Activated CD4-positive, alpha-beta T cell treated with anti-CD3 and anti-CD28 coated beads, Interleukin-2, amount 10 ng/mL, durations not matched to agents 24 days and 14 days (primary cell): ENCODE measurements around the gene DOK4. TPM values are rescaled to one million over a fixed set of nuclear protein-coding genes. Genes with fewer than 3 reads are reported as not detected.
"Not testable (repeated sequence)": the region's sequence is repeated elsewhere in the genome, so short reads cannot be mapped to it uniquely, and the experiment has no call there.

Source experiments
- DNase-seq: peaks from one replicate; pipeline ENCODE4 v3.0.0; 2022
- H3K27ac Mint-ChIP-seq: one replicate; pipeline ENCODE4 v1.8.0; 2022; ENCODE audit warnings: mild to moderate bottlenecking, mixed read lengths
- H3K27me3 Mint-ChIP-seq: one replicate; pipeline ENCODE4 v1.8.0; 2022; ENCODE audit warnings: mixed read lengths
- H3K36me3 Mint-ChIP-seq: one replicate; pipeline ENCODE4 v1.8.0; 2022; ENCODE audit warnings: low read depth, mild to moderate bottlenecking, mixed read lengths
- H3K4me1 Mint-ChIP-seq: one replicate; pipeline ENCODE4 v1.8.0; 2021; ENCODE audit warnings: mixed read lengths
- H3K4me3 Mint-ChIP-seq: one replicate; pipeline ENCODE4 v1.8.0; 2022; ENCODE audit warnings: mild to moderate bottlenecking, moderate library complexity, mixed read lengths
- H3K9me3 Mint-ChIP-seq: one replicate; pipeline ENCODE4 v1.8.0; 2021; ENCODE audit warnings: mixed read lengths
- intact Hi-C: fragments of 100-400 bp; cut with micrococcal nuclease; formaldehyde crosslinking; loops from one replicate; pipeline ENCODE4 v1.15.1; 2023
- total RNA-seq: library from RNA; stranded (reverse); gene quantifications from 2 replicates; pipeline ENCODE4 v1.2.3, GENCODE V29; 2022

The DOK4 gene
- total RNA-seq, 1 donor from 2014 or later: 4.3 TPM

DNA sequence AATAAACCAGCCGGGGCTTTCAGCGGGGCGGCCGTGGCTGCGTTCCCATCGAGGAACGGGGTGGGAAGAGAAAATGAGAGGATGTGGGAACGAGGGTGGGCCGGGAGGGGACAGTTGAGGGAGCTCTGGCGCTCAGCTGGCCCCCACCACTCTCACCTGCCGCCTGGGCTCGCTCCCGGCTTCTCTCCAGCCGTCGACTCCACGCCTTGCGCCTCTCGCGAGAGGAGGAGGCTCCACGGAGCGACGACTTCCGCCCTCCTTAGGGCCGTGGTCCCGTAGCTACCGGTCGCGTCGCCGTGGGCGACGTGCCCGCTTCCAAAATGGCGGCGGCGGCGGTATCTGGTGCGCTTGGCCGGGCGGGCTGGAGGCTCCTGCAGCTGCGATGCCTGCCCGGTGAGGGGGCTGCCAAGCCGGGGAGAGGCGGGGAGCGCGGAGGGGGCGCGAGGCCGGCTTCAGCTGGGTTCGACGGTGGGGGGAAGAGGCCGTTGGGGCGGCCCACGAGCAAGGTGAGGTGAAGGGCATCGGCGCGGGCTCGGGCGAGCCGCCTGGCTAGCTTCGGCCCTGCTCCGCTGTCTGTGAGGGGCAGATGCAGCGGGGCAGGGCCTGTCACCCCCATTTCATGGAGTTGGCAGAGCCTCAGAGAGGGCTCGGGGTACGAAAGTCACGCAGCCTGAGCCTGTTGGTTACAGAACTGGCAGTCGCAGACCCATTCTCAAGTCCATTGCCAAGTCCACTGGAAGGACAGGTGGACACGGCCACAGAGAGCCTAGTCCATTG is 38.9 kb downstream of the DOK4 start, which contains the start of the genes CIAPIN1 and COQ9:
Gene CIAPIN1, minus strand, starts transcription at position 200 of the 777 bp plus-strand sequence. CDS start 6,457 bp downstream, outside the sequence.
Gene COQ9, plus strand, starts transcription at position 294 of the 777 bp plus-strand sequence. Its CDS starts 27 bp downstream, at position 321.
- intact Hi-C loops: loop anchor here (1.0 to 2.0 kb wide), 5 partner anchors 15 to 261 kb away; partner anchors contain the start of genes POLR2C, PSME3IP1 and RSPRY1
- peak; percentile 98 for DNase-seq
- Mint-ChIP-seq H3K4me1 (peaks cover 24% of the 10 kb centered on the region), H3K9me3 (peaks cover 5% of the 10 kb centered on the region), H3K27me3 (no peaks in the 10 kb centered on the region), H3K27ac (peak within 1 kb of the TSS; percentile 92), H3K4me3 (peak within 1 kb of the TSS; percentile 95), H3K36me3 (peaks cover 16% of the 10 kb centered on the region)

DNA sequence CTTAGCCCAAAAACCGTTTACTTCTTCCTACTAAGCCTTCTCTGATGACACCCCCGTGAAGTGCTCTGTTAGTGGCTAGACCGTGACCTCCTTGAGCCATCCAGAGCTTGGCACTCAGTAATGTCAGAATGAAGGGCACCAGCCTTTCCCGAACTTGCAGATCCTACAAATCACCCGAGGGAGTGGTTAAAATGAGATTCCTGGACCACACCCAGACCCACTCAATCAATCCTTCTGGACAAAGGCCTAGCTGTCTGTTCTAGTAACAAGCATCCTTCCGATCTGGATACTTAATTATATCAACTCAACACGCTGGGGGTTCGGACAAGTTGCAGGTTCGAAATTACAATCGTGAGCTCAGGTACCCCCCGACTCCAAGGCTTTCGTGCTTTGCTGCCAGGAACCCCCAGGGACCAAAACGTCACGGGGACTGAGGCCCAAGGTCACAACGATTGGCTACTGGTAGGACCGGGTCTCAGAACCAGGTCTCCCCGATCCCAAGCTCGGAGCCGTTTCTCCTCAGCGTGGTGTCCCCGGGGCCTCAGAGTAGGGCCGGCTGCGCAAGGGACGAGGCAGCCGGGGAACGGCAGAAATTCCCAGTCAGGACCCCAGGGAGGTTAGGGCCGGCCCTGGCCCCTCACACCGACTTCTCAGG is 39.6 kb downstream of the DOK4 start:
- DNase-seq: peak; percentile 79
- H3K9me3 Mint-ChIP-seq: peaks cover 5% of the 10 kb centered on the region
- H3K27ac Mint-ChIP-seq: peak overlapping the region; percentile 92
- peaks cover 17% of the 10 kb centered on the region for H3K36me3 Mint-ChIP-seq
- H3K4me1 Mint-ChIP-seq: peaks cover 24% of the 10 kb centered on the region
- H3K27me3 Mint-ChIP-seq: no peaks in the 10 kb centered on the region
- intact Hi-C loops: loop anchor here (1.0 to 2.0 kb wide), 5 partner anchors 16 to 260 kb away; partner anchors contain the start of genes POLR2C, PSME3IP1 and RSPRY1
- peak overlapping the region; percentile 95 for H3K4me3 Mint-ChIP-seq

DNA sequence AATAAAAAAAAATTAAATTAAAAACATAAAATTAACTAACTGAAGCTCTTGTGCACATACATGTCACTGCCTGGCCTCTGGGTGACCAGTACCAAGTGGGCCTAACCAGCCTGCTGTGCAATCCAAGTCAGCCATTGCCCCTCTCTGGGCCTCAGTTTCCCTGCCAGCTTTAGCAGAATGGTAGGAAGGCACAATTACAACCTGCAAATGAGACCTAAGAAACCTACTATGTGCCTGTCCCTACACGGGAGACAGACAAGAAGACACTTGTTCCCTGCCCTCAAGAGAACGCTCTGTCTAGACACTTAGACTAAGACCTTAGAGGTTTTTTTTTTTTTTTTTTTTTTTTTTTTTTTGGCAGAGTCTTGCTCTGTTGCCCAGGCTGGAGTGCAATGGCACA is 40.8 kb downstream of the DOK4 start:
- H3K36me3 Mint-ChIP-seq: peaks cover 25% of the 10 kb centered on the region
- no peak for DNase-seq
- H3K4me3 Mint-ChIP-seq: no peak overlapping the region
- peaks cover 22% of the 10 kb centered on the region for H3K4me1 Mint-ChIP-seq
- H3K27me3 Mint-ChIP-seq: no peaks in the 10 kb centered on the region
- peak overlapping the region; percentile 34 for H3K27ac Mint-ChIP-seq
- peaks cover 5% of the 10 kb centered on the region for H3K9me3 Mint-ChIP-seq
- intact Hi-C loops: no loop called here

DNA sequence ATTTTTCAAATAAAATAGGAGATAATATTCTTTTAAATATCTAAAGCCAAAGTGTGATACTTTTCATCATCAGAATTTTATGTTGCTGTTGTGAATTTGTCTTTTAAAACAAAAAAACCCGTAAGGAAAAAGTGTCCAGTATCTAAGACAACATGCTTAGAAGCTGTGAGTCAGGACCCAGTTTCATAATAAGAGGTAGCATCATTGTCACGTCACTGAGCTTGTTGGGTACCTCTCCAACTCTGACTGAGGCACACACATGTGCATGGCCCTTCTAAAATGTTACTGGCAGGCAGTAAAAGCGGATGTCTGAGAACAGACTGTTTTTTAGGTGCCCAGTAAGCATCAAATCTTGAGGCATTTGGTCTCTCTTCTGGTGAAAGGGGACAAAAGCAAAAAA is 41.6 kb downstream of the DOK4 start:
- no peak for DNase-seq
- Mint-ChIP-seq H3K9me3 (peaks cover 10% of the 10 kb centered on the region), H3K36me3 (peaks cover 33% of the 10 kb centered on the region), H3K4me3 (no peak overlapping the region), H3K27ac (peak overlapping the region; percentile 29), H3K27me3 (no peaks in the 10 kb centered on the region), H3K4me1 (peaks cover 22% of the 10 kb centered on the region)
- intact Hi-C loops: no loop called here

DNA sequence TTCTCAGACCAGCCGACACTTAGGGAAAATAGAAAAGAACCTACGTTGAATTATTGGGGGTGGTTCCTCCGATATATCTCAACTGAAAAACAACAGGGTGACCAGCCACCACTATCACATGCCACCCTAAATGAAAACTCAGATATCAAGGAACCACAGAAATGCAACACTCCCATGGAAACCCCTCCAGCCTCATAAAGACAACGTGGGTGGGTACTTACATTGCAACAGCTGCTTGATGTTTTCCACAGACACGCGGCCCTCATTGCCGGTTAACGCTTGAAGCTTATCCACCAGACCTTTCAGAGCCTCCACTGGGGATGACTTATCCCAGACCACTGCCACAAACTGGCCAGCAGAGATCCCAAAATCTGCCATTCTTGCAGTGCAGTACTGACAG is 45.7 kb downstream of the DOK4 start:
- intact Hi-C loops, H3K9me3 Mint-ChIP-seq, H3K4me3 Mint-ChIP-seq, H3K4me1 Mint-ChIP-seq, DNase-seq, H3K27ac Mint-ChIP-seq, H3K27me3 Mint-ChIP-seq: not testable (repeated sequence)
- H3K36me3 Mint-ChIP-seq: peaks cover 55% of the 10 kb centered on the region

DNA sequence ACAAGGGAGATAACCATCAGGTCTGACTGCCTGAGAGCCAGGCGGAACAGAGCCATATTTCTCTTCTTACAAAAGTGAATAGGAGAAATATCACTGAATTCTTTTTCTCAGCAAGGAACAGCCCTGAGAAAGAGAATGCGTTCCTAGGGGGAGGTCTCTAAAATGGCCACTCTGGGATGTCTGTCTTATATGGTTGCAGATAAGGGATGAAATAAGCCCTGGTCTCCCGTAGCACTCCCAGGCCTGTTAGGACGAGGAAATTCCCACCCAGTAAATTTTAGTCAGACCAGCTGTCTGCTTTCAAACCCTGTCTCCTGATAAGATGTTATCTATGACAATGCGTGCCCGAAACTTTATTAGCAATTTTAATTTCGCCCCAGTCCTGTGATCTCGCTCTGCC is 46.3 kb downstream of the DOK4 start:
- intact Hi-C loops, H3K4me3 Mint-ChIP-seq, DNase-seq, H3K27ac Mint-ChIP-seq, H3K27me3 Mint-ChIP-seq, H3K4me1 Mint-ChIP-seq, H3K9me3 Mint-ChIP-seq: not testable (repeated sequence)
- peaks cover 61% of the 10 kb centered on the region for H3K36me3 Mint-ChIP-seq

DNA sequence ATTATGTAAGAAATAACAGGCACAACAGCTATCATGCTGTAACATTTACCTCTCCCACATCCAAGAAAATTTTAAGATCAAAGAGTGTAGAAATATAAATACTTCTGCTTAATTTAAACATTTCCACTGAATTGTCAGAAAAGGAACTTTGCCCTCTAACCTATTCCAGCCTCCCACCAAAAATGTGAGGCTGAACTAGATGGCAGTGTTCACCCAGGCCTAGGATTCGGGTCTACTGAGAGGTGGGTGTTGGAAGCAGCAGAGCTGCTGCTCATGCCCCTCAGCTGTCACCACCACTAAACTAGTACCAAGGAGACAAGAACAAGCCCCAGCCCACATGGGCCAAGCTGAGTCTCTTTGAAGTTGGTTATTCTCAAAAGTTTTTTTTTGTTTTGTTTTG is 50.5 kb downstream of the DOK4 start:
- Mint-ChIP-seq H3K36me3 (peaks cover 72% of the 10 kb centered on the region), H3K4me1 (no peaks in the 10 kb centered on the region), H3K4me3 (no peak overlapping the region), H3K27me3 (no peaks in the 10 kb centered on the region), H3K27ac (peak overlapping the region; percentile 8), H3K9me3 (peaks cover 5% of the 10 kb centered on the region)
- intact Hi-C loops: no loop called here
- no peak for DNase-seq

DNA sequence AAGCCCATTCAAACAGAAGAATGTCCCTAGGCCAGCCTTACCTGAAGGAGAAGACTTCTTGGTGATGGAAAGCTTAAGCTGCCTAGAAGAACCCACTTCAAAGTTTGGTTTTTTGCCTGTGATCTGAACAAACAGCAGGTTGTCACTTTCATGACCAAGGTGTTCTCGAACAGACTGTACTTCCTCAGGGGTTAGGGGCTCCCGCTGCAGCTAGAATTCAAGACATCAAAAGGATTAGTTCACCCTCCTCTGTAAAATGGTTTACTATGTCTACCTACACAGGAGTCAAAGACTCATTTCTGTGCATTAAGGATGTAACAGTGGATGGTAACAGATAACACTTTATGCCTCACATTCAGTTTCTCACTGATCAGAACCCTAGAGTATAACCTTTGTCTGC is 52.3 kb downstream of the DOK4 start:
- Mint-ChIP-seq H3K4me1 (no peaks in the 10 kb centered on the region), H3K4me3 (no peak overlapping the region), H3K9me3 (no peaks in the 10 kb centered on the region), H3K27ac (no peak overlapping the region), H3K36me3 (peaks cover 66% of the 10 kb centered on the region), H3K27me3 (no peaks in the 10 kb centered on the region)
- intact Hi-C loops: no loop called here
- no peak for DNase-seq

DNA sequence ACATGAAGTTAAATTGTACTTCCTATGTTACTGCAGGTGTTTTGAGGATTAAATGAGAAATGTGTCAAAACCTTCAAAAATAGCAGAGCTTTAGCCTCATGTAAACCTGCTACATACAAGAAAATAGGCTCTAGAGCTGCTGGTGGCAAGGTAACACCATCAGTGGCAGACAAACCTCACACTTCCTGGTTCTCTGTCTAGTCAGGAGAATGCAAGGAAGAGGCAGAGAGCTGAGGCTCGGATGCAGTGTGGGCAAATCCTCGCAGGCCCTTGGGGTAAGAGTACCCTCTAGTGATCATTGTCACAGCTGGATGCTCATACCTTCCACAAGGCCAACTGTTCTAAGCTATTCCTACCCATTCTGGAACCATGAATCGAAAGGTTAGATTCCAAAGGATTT is 53.3 kb downstream of the DOK4 start:
- no peak overlapping the region for H3K4me3 Mint-ChIP-seq
- no peaks in the 10 kb centered on the region for H3K27me3 Mint-ChIP-seq
- DNase-seq: no peak
- H3K27ac Mint-ChIP-seq: no peak overlapping the region
- H3K9me3 Mint-ChIP-seq: no peaks in the 10 kb centered on the region
- peaks cover 65% of the 10 kb centered on the region for H3K36me3 Mint-ChIP-seq
- no peaks in the 10 kb centered on the region for H3K4me1 Mint-ChIP-seq
- intact Hi-C loops: no loop called here

DNA sequence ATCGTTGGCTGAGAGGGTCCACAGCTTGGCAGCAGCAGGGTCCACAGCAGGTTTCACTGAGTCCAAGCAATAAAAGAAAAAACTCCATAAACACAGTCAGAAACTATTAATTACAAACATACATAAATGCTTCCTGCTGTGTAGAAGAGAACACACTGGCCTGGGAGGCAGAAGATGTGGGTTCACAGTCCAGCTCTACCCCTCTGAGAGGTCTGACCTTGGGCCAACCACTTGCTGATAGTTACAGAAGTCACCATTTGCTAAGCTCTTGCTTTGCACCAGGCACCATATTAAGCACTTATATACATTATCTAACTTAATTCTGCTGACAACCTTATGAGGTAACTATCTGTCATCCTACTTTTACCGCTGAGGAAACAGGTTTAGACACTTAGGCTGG is 53.8 kb downstream of the DOK4 start:
- Mint-ChIP-seq H3K27ac (no peak overlapping the region), H3K9me3 (no peaks in the 10 kb centered on the region), H3K4me3 (no peak overlapping the region), H3K4me1 (no peaks in the 10 kb centered on the region), H3K36me3 (peaks cover 69% of the 10 kb centered on the region), H3K27me3 (no peaks in the 10 kb centered on the region)
- DNase-seq: no peak
- intact Hi-C loops: no loop called here

DNA sequence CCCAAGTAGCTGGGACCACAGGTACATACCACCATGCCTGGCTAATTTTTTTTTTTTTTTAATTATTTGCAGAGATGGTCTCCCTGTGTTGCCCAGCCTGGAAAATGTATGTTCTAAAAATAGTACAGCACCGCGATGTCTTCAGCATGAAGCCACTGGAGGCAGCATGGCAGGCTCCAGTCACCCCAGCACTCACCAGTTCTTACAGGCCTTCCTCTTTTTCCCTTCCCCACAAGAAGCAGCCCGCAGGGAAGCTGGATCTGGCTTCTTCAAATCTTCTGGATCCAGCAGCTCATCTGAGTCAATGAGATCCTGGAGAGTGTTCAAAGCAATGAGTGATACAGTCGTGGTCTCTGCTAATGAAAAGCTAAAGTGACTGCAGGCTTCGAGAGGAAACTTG is 55.3 kb downstream of the DOK4 start:
- H3K27ac Mint-ChIP-seq: no peak overlapping the region
- no peaks in the 10 kb centered on the region for H3K9me3 Mint-ChIP-seq
- intact Hi-C loops: no loop called here
- H3K36me3 Mint-ChIP-seq: peaks cover 67% of the 10 kb centered on the region
- H3K4me1 Mint-ChIP-seq: no peaks in the 10 kb centered on the region
- no peaks in the 10 kb centered on the region for H3K27me3 Mint-ChIP-seq
- H3K4me3 Mint-ChIP-seq: no peak overlapping the region
- no peak for DNase-seq

DNA sequence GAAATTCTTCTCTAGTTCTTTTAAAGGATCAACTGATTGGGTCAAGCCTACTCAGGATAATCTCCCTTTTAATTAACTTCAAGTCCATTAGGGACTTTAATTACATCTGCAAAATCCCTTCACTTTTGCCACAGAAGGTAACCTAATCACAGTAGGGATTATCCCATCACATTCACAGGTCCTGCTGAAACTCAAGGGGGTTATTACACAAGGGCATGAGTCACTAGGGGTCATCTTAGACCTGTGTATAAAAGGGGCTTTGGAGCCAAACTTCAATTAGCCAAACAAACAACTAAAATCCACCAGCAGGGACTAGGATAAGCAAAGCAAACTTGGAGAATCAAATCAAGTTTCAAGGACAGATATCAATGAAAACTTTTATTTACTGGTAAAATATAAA is 58.5 kb downstream of the DOK4 start:
- no peak for DNase-seq
- no peaks in the 10 kb centered on the region for H3K4me1 Mint-ChIP-seq
- H3K4me3 Mint-ChIP-seq: no peak overlapping the region
- no peaks in the 10 kb centered on the region for H3K9me3 Mint-ChIP-seq
- no peaks in the 10 kb centered on the region for H3K27me3 Mint-ChIP-seq
- intact Hi-C loops: no loop called here
- peaks cover 43% of the 10 kb centered on the region for H3K36me3 Mint-ChIP-seq
- no peak overlapping the region for H3K27ac Mint-ChIP-seq

DNA sequence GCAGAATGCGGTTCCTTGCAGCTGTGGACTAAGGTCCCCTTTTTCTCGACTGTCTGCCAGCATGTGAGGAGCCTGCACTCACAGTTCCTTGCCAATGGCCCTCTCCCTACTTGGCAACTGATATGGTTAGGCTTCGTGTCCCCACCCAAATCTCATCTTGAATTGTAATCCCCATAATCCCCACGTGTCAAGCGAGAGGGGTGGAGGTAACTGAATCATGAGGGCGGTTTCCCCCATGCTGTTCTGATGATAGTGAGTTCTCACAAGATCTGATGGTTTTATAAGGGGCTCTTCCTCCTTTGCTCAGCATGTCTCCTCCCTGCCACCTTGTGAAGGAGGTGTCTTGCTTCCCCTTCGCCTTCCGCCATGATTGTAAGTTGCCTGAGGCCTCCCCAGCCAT is 59.0 kb downstream of the DOK4 start:
- no peak for DNase-seq
- Mint-ChIP-seq H3K4me3 (no peak overlapping the region), H3K27me3 (no peaks in the 10 kb centered on the region), H3K9me3 (no peaks in the 10 kb centered on the region), H3K27ac (no peak overlapping the region), H3K4me1 (no peaks in the 10 kb centered on the region), H3K36me3 (peaks cover 38% of the 10 kb centered on the region)
- intact Hi-C loops: no loop called here

DNA sequence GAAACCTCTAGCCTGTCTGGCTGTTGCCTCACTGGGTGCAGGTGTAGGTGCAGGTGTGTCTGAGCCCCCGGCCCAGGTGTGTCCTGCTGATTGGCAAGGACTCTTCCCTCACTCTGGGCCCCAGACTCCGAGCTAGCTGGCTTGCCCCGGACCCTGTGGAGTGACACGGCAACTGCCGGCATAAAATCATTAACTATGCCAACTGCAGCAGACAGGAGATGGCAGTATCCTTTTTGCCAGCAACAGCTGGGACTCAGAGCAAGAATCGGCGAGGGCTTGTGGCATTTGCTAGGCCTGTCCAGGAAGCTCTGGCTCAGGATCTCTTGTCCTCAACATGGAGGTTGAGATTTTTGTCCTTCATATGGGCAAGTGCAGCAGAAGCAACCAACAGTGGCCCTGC is 59.9 kb downstream of the DOK4 start:
- no peaks in the 10 kb centered on the region for H3K4me1 Mint-ChIP-seq
- no peak overlapping the region for H3K4me3 Mint-ChIP-seq
- no peaks in the 10 kb centered on the region for H3K27me3 Mint-ChIP-seq
- peaks cover 34% of the 10 kb centered on the region for H3K36me3 Mint-ChIP-seq
- no peak overlapping the region for H3K27ac Mint-ChIP-seq
- intact Hi-C loops: no loop called here
- no peaks in the 10 kb centered on the region for H3K9me3 Mint-ChIP-seq
- DNase-seq: no peak
